ENCODE measurements around the gene CD52. TPM values are rescaled to one million over a fixed set of nuclear protein-coding genes. Genes with fewer than 3 reads are reported as not detected.

The CD52 gene
- total RNA-seq, 1 donor from 2014 or later = 541 TPM

DNA sequence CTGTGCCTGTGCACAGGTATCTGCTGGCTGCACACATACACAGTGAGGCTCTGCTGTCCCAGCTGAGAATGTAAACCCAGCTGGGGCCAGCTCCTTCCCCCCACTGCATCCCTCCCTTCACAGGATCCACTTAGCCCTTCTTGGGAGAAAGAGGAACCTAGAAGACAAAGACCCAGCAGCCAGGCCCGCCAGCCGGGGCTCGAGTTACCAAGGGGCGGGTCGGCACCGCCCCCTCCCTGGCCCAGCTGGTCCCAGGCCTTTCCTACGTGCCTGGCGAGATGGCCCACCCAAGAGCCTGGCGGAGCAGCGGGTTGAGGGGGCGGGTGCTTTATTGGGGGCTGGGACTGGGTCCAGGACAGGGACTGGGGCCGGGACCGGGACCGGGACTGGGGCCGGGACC, 35.8 kb upstream of the CD52 start:
- no peaks in the 10 kb centered on the region for H3K27me3 ChIP-seq (ENCODE audit: low read depth)
- peaks cover 91% of the 10 kb centered on the region for H3K4me1 ChIP-seq
- TF ChIP-seq, protein P1, sequence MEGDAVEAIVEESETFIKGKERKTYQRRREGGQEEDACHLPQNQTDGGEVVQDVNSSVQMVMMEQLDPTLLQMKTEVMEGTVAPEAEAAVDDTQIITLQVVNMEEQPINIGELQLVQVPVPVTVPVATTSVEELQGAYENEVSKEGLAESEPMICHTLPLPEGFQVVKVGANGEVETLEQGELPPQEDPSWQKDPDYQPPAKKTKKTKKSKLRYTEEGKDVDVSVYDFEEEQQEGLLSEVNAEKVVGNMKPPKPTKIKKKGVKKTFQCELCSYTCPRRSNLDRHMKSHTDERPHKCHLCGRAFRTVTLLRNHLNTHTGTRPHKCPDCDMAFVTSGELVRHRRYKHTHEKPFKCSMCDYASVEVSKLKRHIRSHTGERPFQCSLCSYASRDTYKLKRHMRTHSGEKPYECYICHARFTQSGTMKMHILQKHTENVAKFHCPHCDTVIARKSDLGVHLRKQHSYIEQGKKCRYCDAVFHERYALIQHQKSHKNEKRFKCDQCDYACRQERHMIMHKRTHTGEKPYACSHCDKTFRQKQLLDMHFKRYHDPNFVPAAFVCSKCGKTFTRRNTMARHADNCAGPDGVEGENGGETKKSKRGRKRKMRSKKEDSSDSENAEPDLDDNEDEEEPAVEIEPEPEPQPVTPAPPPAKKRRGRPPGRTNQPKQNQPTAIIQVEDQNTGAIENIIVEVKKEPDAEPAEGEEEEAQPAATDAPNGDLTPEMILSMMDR (IDR thresholded peaks at IDR 0.05) = no peak
- DNase-seq = no peak
- no peak overlapping the region for H3K27ac ChIP-seq
- intact Hi-C loops (cut with DNase I) = no loop called here
- H3K36me3 ChIP-seq = peaks cover 27% of the 10 kb centered on the region
- no peak for ATAC-seq
- peak overlapping the region; percentile 93 for H3K4me3 ChIP-seq
- H3K9me3 ChIP-seq = no peaks in the 10 kb centered on the region

DNA sequence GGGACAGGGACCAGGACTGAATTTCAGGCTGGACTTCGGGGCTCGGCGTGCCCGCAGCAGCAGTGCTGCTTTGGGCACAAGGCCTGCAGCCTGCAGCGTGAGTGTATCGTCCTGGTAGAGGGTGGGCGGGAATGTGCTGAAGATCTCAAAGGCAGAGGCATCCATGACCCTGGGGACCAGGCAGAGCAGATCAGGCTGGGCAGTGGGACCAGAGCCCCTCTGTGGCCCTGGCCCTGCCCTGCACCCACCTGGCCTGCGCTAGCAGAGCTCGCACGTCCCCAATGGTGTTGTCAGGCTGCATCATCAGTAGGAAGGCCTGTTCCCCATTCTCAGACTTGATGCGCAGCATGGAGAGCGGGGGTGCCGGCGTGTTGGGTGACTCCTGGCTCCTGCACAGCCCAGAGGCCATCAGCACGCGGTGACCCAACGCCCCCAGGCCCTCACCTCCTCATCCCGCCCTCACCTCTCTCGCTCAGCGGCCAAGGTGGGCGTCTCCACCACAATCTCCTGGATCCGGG, 35.3 kb upstream of the CD52 start:
- DNase-seq (no peak), ATAC-seq (no peak)
- H3K36me3 ChIP-seq = peaks cover 23% of the 10 kb centered on the region
- peaks cover 91% of the 10 kb centered on the region for H3K4me1 ChIP-seq
- no peaks in the 10 kb centered on the region for H3K9me3 ChIP-seq
- intact Hi-C loops (cut with DNase I) = no loop called here
- H3K4me3 ChIP-seq = no peak overlapping the region
- H3K27ac ChIP-seq = no peak overlapping the region
- TF ChIP-seq, protein P1 (IDR thresholded peaks at IDR 0.05) = no peak
- no peaks in the 10 kb centered on the region for H3K27me3 ChIP-seq (ENCODE audit: low read depth)

DNA sequence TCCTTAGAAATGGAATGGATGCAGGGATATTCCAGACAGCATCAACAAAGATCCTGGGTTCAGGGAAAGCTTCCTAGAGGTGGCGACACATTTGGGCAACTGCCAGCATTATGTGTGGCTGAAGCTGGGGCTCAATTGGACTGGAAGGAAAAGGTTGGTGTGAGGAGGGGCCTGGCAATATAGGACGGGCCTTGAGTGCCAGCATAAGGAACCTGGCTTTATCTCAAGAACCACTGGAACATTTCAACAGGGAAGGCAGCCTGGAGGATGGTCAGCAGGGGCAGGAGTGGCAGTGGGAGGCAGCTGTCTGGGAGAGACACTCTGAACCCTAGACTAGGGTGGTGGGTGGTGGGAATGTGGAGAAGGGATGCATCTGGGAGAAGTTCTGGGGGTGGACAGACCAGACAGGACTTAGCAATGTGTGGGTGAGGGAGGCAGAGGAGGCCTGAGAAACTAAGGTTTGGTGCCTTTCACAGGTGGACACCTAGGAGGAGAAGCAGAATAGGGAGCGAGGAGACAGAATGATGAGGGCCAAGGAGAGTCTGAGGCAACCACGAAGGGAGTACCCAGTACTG, 34.4 kb upstream of the CD52 start:
- Histone ChIP-seq H3K9me3 (no peaks in the 10 kb centered on the region), H3K27me3 (ENCODE audit: low read depth) (no peaks in the 10 kb centered on the region), H3K4me3 (no peak overlapping the region), H3K36me3 (peaks cover 20% of the 10 kb centered on the region), H3K27ac (no peak overlapping the region), H3K4me1 (peaks cover 91% of the 10 kb centered on the region)
- ATAC-seq (no peak), DNase-seq (no peak)
- TF ChIP-seq, protein P1 (IDR thresholded peaks at IDR 0.05) = no peak
- intact Hi-C loops (cut with DNase I) = no loop called here

DNA sequence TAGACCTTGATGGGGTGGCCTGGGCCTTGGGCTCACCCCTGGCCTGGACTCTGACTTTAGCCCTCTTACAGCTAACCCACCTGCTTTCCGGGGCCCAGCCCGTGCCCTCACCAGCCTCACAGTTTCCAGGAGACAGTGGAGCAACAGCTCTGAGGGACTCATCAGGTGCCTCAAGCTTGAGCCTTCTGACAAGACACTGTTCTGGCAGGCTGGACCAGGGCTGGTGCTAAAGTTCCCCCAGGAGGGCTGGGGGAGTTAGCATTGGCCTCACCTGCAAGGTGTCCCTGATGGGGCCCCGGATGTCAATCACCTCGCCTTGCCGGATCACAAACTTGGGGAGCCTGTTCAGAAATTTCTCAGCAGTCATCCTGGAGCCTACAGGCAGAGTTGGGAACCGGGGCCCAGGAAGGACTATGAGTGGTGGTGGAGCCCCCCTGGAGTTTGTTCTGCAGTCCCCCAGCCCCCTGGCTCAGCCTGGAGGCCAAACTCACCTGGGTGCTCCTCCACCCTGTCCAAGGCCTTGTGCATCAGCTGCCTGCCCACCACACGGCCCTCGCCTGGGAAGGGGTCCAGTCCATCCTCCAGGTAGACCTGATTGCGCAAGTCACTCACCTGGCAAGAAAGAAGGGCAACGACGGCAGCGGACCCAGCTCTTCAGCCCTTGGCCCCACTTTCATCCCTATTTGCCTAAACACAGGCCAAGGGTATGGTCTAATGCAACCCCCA, 33.7 kb upstream of the CD52 start:
- peaks cover 20% of the 10 kb centered on the region for H3K36me3 ChIP-seq
- H3K4me3 ChIP-seq = no peak overlapping the region
- intact Hi-C loops (cut with DNase I) = no loop called here
- no peaks in the 10 kb centered on the region for H3K27me3 ChIP-seq (ENCODE audit: low read depth)
- peaks cover 91% of the 10 kb centered on the region for H3K4me1 ChIP-seq
- TF ChIP-seq, protein P1 (IDR thresholded peaks at IDR 0.05) = no peak
- ATAC-seq (no peak), DNase-seq (no peak)
- no peaks in the 10 kb centered on the region for H3K9me3 ChIP-seq
- peak overlapping the region; percentile 60 for H3K27ac ChIP-seq

DNA sequence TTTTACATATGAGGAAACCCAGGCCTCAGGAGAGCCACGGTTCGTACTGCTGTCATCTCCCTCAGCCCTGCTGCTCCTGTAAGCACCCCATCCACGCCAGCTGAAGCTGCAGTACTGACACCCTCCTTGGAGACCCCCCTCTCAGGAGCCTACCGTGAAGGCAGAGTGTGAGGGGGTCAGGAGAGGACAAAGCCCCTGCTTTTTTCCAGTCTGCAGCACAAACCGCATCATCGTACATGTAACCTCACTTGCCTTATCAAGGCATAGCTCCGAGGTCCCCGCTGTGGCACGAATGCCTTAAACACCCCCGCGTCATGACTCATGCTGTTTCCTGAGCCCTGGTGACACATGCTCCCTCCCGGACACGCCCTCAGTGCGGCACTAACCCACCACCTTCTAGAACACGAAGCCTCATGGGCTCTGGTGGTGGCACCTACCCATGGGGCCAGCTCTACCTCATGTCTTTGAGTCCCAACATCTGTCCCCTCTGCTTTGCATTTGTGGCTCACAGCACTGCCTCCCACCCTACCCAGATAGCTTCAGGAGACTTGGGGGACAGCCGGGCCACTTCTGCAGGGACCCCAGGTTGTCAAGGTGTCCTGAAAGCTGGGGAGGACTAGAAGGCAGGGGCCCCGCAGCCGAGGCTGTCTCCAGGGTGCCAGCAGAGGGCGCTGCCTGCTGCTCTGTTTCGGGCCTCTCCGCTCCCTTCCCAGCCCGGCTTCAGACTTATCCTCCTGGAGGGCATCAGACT, 33.0 kb upstream of the CD52 start:
- peak; percentile 45 to 46 for ATAC-seq
- peaks cover 93% of the 10 kb centered on the region for H3K4me1 ChIP-seq
- TF ChIP-seq, protein P1 (IDR thresholded peaks at IDR 0.05) = peak; percentile 77
- DNase-seq = peak; percentile 85
- H3K27ac ChIP-seq = peak overlapping the region; percentile 60
- H3K9me3 ChIP-seq = no peaks in the 10 kb centered on the region
- no peak overlapping the region for H3K4me3 ChIP-seq
- intact Hi-C loops (cut with DNase I) = no loop called here
- no peaks in the 10 kb centered on the region for H3K27me3 ChIP-seq (ENCODE audit: low read depth)
- peaks cover 20% of the 10 kb centered on the region for H3K36me3 ChIP-seq
